H9 (cell line): ENCODE data around the gene GNB3. TPM values are rescaled to one million over a fixed set of nuclear protein-coding genes. Genes with fewer than 3 reads are reported as not detected.

Experiments
- DNase-seq: peaks from one replicate; pipeline ENCODE4 v3.0.0-alpha.2; 2017
- H2AFZ ChIP-seq: one replicate; pipeline ENCODE4 v1.6.1; 2013; ENCODE audit warnings: mild to moderate bottlenecking, low read length, control low read depth, moderate library complexity
- H2AK5ac ChIP-seq: 2 replicates; pipeline ENCODE4 v1.6.1; 2013; ENCODE audit warnings: low read length, control low read depth, mixed read lengths; ENCODE audit not compliant: insufficient read length
- H2BK120ac ChIP-seq: one replicate; pipeline ENCODE4 v1.6.1; 2013; ENCODE audit warnings: low read depth, mild to moderate bottlenecking, low read length, control low read depth, inconsistent platforms; ENCODE audit not compliant: poor library complexity, severe bottlenecking
- H2BK12ac ChIP-seq: 2 replicates; pipeline ENCODE4 v1.6.1; 2013; ENCODE audit warnings: low read length, control low read depth, mixed read lengths, low read depth; ENCODE audit not compliant: insufficient read length
- H2BK15ac ChIP-seq: 2 replicates; pipeline ENCODE4 v1.6.1; 2013; ENCODE audit warnings: low read depth, low read length, control low read depth
- H2BK20ac ChIP-seq: one replicate; pipeline ENCODE4 v1.6.1; 2013; ENCODE audit warnings: low read depth, mild to moderate bottlenecking, low read length, control low read depth, inconsistent platforms; ENCODE audit not compliant: poor library complexity, severe bottlenecking
- H2BK5ac ChIP-seq: 2 replicates; pipeline ENCODE4 v1.6.1; 2013; ENCODE audit warnings: low read length, control low read depth, mixed read lengths; ENCODE audit not compliant: insufficient read length
- H3K14ac ChIP-seq: 2 replicates; pipeline ENCODE4 v1.6.1; 2013; ENCODE audit warnings: low read length, control low read depth; ENCODE audit not compliant: insufficient read depth
- H3K18ac ChIP-seq: 2 replicates; pipeline ENCODE4 v1.6.1; 2013; ENCODE audit warnings: low read depth, mild to moderate bottlenecking, mixed read lengths, low read length, control low read depth; ENCODE audit not compliant: insufficient read length
- H3K23ac ChIP-seq: 2 replicates; pipeline ENCODE4 v1.6.1; 2013; ENCODE audit warnings: low read length, control low read depth, mixed read lengths, low read depth; ENCODE audit not compliant: insufficient read length
- H3K23me2 ChIP-seq: 2 replicates; pipeline ENCODE4 v1.6.1; 2013; ENCODE audit warnings: low read depth, mild to moderate bottlenecking, mixed read lengths, low read length, control low read depth; ENCODE audit not compliant: insufficient read length, poor library complexity, severe bottlenecking
- H3K27ac ChIP-seq: 2 replicates; pipeline ENCODE4 v1.5.1; 2013; ENCODE audit warnings: low read length, control low read depth, mixed read lengths, low read depth; ENCODE audit not compliant: insufficient read length
- H3K27me3 ChIP-seq: 2 replicates; pipeline ENCODE4 v1.6.1; 2013; ENCODE audit warnings: low read length, control low read depth, inconsistent platforms; ENCODE audit not compliant: insufficient read depth
- H3K4ac ChIP-seq: 2 replicates; pipeline ENCODE4 v1.6.1; 2013; ENCODE audit warnings: low read depth, mild to moderate bottlenecking, control low read depth, inconsistent platforms, low read length, moderate library complexity
- H3K4me1 ChIP-seq: 2 replicates; pipeline ENCODE4 v1.6.1; 2013; ENCODE audit warnings: low read length, control low read depth, inconsistent platforms; ENCODE audit not compliant: insufficient read depth
- H3K4me2 ChIP-seq: 2 replicates; pipeline ENCODE4 v1.6.1; 2013; ENCODE audit warnings: low read length, control low read depth, mixed read lengths; ENCODE audit not compliant: insufficient read length, insufficient read depth
- H3K56ac ChIP-seq: 2 replicates; pipeline ENCODE4 v1.6.1; 2013; ENCODE audit warnings: low read depth, mild to moderate bottlenecking, mixed read lengths, low read length, control low read depth; ENCODE audit not compliant: insufficient read length
- H3K79me1 ChIP-seq: 2 replicates; pipeline ENCODE4 v1.6.1; 2013; ENCODE audit warnings: low read depth, mild to moderate bottlenecking, moderate library complexity, low read length, control low read depth, inconsistent platforms; ENCODE audit not compliant: insufficient read depth, poor library complexity, severe bottlenecking
- H3K79me2 ChIP-seq: 2 replicates; pipeline ENCODE4 v1.6.1; 2013; ENCODE audit warnings: low read length, control low read depth, inconsistent platforms; ENCODE audit not compliant: insufficient read depth
- H3K9ac ChIP-seq: 2 replicates; pipeline ENCODE4 v1.6.1; 2013; ENCODE audit warnings: low read length, control low read depth, mixed read lengths; ENCODE audit not compliant: insufficient read length; ENCODE audit errors: extremely low read depth
- H3K9me3 ChIP-seq: one replicate; pipeline ENCODE4 v1.6.1; 2013; ENCODE audit warnings: low read depth, low read length, inconsistent platforms; ENCODE audit not compliant: control insufficient read depth
- H3T11ph ChIP-seq: one replicate; pipeline ENCODE4 v1.6.1; 2013; ENCODE audit warnings: mild to moderate bottlenecking, low read length, control low read depth, inconsistent platforms
- H4K20me1 ChIP-seq: one replicate; pipeline ENCODE4 v1.6.1; 2013; ENCODE audit not compliant: control insufficient read depth, insufficient read length, insufficient read depth
- H4K5ac ChIP-seq: 2 replicates; pipeline ENCODE4 v1.6.1; 2013; ENCODE audit warnings: low read depth, mild to moderate bottlenecking, mixed read lengths, low read length, control low read depth; ENCODE audit not compliant: insufficient read length
- H4K8ac ChIP-seq: replicated peaks from 2 replicates; pipeline ENCODE4 v1.6.1; 2013; ENCODE audit warnings: low read length, control low read depth, mixed read lengths, low read depth; ENCODE audit not compliant: insufficient read length
- H4K91ac ChIP-seq: 2 replicates; pipeline ENCODE4 v1.6.1; 2013; ENCODE audit warnings: low read depth, mild to moderate bottlenecking, moderate library complexity, mixed read lengths, low read length, control low read depth; ENCODE audit not compliant: insufficient read length
- H3K27ac Mint-ChIP-seq, 3 experiments: 2 replicates in 2 of 3; 3 replicates in 1 of 3; pipeline ENCODE4 v1.8.0; 2020 to 2021; ENCODE audit warnings: mixed read lengths in 3 of 3, mild to moderate bottlenecking in 1 of 3, moderate library complexity in 1 of 3
- H3K27me3 Mint-ChIP-seq: 2 replicates; pipeline ENCODE4 v1.8.0; 2021; ENCODE audit warnings: low read depth, mild to moderate bottlenecking, moderate library complexity, mixed read lengths
- H3K36me3 Mint-ChIP-seq, 3 experiments: 2 replicates in 2 of 3; 3 replicates in 1 of 3; pipeline ENCODE4 v1.8.0; 2020 to 2021; ENCODE audit warnings: low read depth in 3 of 3, mixed read lengths in 3 of 3; ENCODE audit not compliant: insufficient read depth in 1 of 3
- H3K4me1 Mint-ChIP-seq, 2 experiments: 2 replicates each; pipeline ENCODE4 v1.8.0; 2020; ENCODE audit warnings: mixed read lengths in 2 of 2
- H3K4me3 Mint-ChIP-seq, 2 experiments: 2 replicates in 1 of 2; 3 replicates in 1 of 2; pipeline ENCODE4 v1.8.0; 2020 to 2021; ENCODE audit warnings: mild to moderate bottlenecking in 2 of 2, mixed read lengths in 2 of 2, moderate library complexity in 1 of 2
- H3K9me3 Mint-ChIP-seq, 2 experiments: 2 replicates in 1 of 2; 3 replicates in 1 of 2; pipeline ENCODE4 v1.8.0; 2020; ENCODE audit warnings: mild to moderate bottlenecking in 2 of 2, mixed read lengths in 2 of 2, moderate library complexity in 1 of 2
- CTCF ChIP-seq: fragments of 200-600 bp; sonication (generic); conservative IDR thresholded peaks from 3 replicates; pipeline ENCODE4 v1.8.0; 2021; ENCODE audit warnings: antibody characterized with exemption, mild to moderate bottlenecking
- whole genome bisulfite sequencing: extraction: QIAGEN DNeasy Blood & Tissue Kit; methylation state at CpG from one replicate; pipeline ENCODE4 v1.1.7; 2013; ENCODE audit warnings: missing lambda C conversion rate, low lambda C conversion rate, mixed read lengths; ENCODE audit not compliant: insufficient read length; ENCODE audit errors: extremely low coverage; 5-methylcytosine and 5-hydroxymethylcytosine counted together
- total RNA-seq: library from RNA; stranded (reverse); gene quantifications from 2 replicates; pipeline ENCODE4 v1.2.1, GENCODE V29; 2021

Gene GNB3
- total RNA-seq, 1 experiment from 2014 or later, result 17.3 TPM

GRCh38 chr12:6792522-6793201 lies 48.1 kb upstream of the GNB3 start:
- no peak overlapping the region for H3K56ac ChIP-seq
- no peak for DNase-seq
- H3K9ac ChIP-seq, result no peak overlapping the region
- no peaks in the 10 kb centered on the region for H3K9me3 ChIP-seq
- no peak overlapping the region for H2BK15ac ChIP-seq
- no peak overlapping the region for H3K4ac ChIP-seq
- no peaks in the 10 kb centered on the region for H3K79me1 ChIP-seq
- H2BK20ac ChIP-seq, result no peak overlapping the region
- H3K4me3 Mint-ChIP-seq, result no peak overlapping the region
- TF ChIP-seq CTCF, result no peak
- H3K4me1 ChIP-seq, result 0 out of 2 replicates have a peak, but pooled peaks cover 3% of the 10 kb centered on the region
- no peak overlapping the region for H3K18ac ChIP-seq
- H3K27ac Mint-ChIP-seq, result no peak overlapping the region
- H3K27me3 ChIP-seq, result no peaks in the 10 kb centered on the region; the same call in 1 of the 2 replicates
- no peak overlapping the region for H3K23ac ChIP-seq
- no peak overlapping the region for H4K8ac ChIP-seq
- no peak overlapping the region for H2BK5ac ChIP-seq
- H3K4me1 Mint-ChIP-seq, result peaks cover 16 to 26% of the 10 kb centered on the region in 2 experiments
- no peak overlapping the region for H2BK120ac ChIP-seq
- WGBS, result no CpG with 5 or more reads among the region's 12 CpGs
- no peak overlapping the region for H3K27ac ChIP-seq
- no peak overlapping the region for H3K4me2 ChIP-seq
- H3T11ph ChIP-seq, result no peak overlapping the region
- H2AK5ac ChIP-seq, result no peak overlapping the region
- no peak overlapping the region for H4K91ac ChIP-seq
- no peaks in the 10 kb centered on the region for H3K79me2 ChIP-seq
- no peaks in the 10 kb centered on the region for H3K23me2 ChIP-seq
- H4K20me1 ChIP-seq, result no peaks in the 10 kb centered on the region
- no peak overlapping the region for H4K5ac ChIP-seq
- H3K36me3 Mint-ChIP-seq, result no peaks in the 10 kb centered on the region; a peak in 1 of 7 replicates
- H3K14ac ChIP-seq, result no peak overlapping the region; the same call in 1 of the 2 replicates
- no peak overlapping the region for H2BK12ac ChIP-seq
- H2AFZ ChIP-seq, result no peak overlapping the region
- no peaks in the 10 kb centered on the region for H3K9me3 Mint-ChIP-seq
- H3K27me3 Mint-ChIP-seq, result peaks cover 41% of the 10 kb centered on the region
